ENCODE measurements around the gene BRINP3.

DNA sequence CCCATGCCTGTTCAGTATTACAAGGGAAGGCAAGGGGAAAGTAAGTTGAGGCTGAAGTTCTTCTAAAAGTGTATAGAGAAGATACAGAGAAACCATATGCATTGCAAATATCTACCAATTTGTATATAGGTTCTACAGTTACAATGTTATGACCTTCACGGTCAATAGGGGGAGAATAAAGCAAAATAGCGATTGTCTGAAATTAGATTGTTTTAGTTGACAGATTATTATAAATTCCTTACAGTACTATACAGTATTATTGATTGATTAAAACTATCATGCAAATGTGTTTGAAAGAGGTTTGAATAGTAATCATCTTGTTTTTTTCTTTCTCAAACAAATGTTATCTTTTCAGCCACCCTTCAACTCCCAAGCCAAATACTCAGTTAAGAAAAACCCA, 13.7 kb upstream of the BRINP3 start:
- TF ChIP-seq POLR2A (IDR thresholded peaks at IDR 0.05) = no peak
- TF ChIP-seq, protein P1, sequence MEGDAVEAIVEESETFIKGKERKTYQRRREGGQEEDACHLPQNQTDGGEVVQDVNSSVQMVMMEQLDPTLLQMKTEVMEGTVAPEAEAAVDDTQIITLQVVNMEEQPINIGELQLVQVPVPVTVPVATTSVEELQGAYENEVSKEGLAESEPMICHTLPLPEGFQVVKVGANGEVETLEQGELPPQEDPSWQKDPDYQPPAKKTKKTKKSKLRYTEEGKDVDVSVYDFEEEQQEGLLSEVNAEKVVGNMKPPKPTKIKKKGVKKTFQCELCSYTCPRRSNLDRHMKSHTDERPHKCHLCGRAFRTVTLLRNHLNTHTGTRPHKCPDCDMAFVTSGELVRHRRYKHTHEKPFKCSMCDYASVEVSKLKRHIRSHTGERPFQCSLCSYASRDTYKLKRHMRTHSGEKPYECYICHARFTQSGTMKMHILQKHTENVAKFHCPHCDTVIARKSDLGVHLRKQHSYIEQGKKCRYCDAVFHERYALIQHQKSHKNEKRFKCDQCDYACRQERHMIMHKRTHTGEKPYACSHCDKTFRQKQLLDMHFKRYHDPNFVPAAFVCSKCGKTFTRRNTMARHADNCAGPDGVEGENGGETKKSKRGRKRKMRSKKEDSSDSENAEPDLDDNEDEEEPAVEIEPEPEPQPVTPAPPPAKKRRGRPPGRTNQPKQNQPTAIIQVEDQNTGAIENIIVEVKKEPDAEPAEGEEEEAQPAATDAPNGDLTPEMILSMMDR (IDR thresholded peaks at IDR 0.05) = no peak

Measured in Peyer's patch (tissue), 4 donors.